ENCODE data around the gene GUCA2B. TPM values are rescaled to one million over a fixed set of nuclear protein-coding genes. Genes with fewer than 3 reads are reported as not detected.

Gene GUCA2B
- total RNA-seq (2014; rRNA removed; shearing (Covaris generic)): not detected in 2 replicates
- not detected in 2 replicates for polyA plus RNA-seq (2015; cell fraction: cytosol; rRNA removed)
- not detected in 2 replicates for polyA plus RNA-seq (2015; cell fraction: nucleus; rRNA removed)

- no peak for DNase-seq (ENCODE audit: low read depth)
These were observed at the start of gene GUCA2B for GRCh38 chr1:42152907-42153600. Gene GUCA2B (plus strand): TSS chr1:42153410. CDS start chr1:42153451, 41 bp downstream.

DNA sequence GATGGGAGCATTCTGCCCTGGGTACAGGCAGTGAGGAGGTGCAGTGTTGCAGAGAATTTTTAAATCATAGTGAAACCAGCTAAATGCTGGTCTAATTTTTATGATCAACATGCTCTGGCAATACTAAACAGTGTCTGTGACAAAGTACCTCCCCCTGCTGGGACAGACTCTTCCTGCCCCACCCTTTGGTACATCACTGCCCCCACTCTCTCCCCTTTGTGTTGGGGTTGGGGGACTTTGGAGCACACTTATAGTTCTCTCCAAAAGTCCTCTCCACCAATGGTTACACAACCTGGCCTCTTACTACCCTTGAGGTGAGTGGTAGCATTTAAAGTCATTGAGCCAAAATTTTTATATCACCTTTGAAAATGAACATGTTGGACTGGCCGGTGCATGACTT lies 48.2 kb upstream of the GUCA2B start:
- DNase-seq (ENCODE audit: low read depth): no peak

- no peak for DNase-seq (ENCODE audit: low read depth)
These were observed 44.9 kb upstream of the GUCA2B start for GRCh38 chr1:42108309-42108708.

- no peak for DNase-seq (ENCODE audit: low read depth)
These were observed 43.6 kb upstream of the GUCA2B start for GRCh38 chr1:42109600-42109999.

DNA sequence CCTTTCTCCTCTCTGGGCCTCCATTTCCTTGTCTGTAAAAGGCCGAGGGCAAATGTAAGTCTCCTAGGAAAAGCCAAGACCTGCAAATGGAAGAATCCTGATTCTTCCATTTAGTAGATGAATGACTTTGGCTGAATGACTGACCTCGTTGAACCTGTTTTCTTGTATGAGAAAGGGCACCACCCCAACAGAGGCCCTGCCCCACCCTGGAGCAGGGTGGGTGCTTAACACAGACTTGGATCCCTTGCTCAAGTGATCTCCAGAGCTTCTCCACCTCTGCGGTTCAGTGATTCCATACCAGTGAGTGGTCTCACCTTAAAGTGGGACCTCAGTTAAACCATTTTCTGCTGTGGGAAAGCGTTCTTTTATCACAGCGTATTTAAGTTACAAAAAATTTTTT lies 39.0 kb upstream of the GUCA2B start:
- DNase-seq (ENCODE audit: low read depth): no peak

GRCh38 chr1:42117214-42117613 lies 36.0 kb upstream of the GUCA2B start:
- no peak for DNase-seq (ENCODE audit: low read depth)

GRCh38 chr1:42118125-42118524 lies 35.1 kb upstream of the GUCA2B start:
- DNase-seq (ENCODE audit: low read depth): no peak

DNA sequence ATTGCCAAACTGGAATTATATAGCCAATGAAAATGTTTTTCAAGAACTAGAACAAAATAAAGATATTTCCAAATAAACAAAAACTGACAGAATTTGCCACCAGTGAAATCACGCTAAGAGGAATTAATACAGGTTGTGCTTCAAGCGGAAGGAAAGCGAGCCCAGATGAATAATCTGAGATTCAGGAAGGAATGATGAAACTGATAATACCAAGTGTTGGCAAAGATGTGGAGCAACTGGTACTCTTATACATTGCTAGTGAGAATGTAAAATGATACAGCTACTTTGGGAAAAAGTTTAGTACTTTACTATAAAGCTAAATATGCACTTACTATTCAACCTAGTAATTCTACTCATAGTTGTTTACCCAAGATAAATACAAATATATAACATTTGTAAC lies 30.8 kb upstream of the GUCA2B start:
- no peak for DNase-seq (ENCODE audit: low read depth)

DNA sequence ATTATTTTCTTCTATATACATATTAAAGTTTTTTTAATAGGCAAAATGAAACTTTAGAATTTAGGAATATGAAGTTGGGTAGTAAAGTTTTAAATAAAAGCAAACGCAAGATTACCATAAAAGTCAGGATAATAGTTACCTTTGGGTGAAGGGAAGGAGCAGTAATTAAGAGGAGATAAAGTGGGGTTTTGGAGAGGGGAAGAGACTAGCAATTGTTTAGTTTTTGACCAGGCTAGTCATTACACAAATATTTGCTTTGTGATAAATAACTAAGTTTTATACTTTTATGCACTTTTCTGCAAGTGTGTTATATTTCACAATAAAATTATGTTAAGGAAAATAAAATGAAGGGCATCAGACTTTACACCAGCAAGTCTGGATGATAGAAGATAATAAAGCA lies 27.7 kb upstream of the GUCA2B start:
- DNase-seq (ENCODE audit: low read depth): no peak

GRCh38 chr1:42127767-42128166 lies 25.4 kb upstream of the GUCA2B start:
- no peak for DNase-seq (ENCODE audit: low read depth)

DNA sequence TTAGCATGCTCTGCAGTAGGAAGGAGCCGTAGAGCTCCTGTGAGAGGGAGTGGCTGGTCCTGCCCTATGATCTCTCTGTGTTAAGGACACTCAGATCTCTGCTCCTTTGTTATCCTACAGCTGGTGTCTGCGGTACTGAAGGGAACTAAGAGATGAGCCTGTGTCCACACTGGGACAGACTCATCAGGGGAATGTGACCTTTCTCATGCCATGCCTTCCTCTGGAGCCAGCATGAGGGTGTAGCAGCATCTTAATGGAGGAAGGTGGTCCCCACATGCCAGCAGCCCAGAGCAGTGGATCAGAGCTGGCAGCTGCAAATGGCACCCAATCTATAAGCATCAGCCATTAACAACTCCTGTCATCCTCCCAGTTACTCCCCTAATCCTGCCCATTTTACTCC lies 24.7 kb upstream of the GUCA2B start:
- no peak for DNase-seq (ENCODE audit: low read depth)

DNA sequence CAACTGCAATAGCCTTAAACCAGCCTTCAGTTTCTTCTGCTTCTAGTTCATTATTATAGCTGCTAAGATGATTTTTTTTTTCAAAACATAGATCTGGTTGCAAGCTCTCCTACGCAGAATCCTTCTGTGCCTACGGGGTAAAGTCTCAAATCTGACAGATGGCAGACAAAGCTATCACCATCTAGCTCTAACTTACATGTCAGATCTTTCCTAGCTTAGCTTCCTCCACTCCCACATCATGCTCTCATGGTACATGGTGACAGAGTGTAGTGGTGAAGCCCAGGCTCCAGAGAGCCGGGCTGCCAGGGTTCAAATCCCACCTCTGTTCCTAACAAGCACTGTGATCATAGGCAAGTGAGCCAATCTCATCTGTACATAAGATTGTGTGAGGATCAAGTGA lies 24.2 kb upstream of the GUCA2B start:
- DNase-seq (ENCODE audit: low read depth): no peak

- no peak for DNase-seq (ENCODE audit: low read depth)
These were observed 23.0 kb upstream of the GUCA2B start for GRCh38 chr1:42130061-42130660.

DNA sequence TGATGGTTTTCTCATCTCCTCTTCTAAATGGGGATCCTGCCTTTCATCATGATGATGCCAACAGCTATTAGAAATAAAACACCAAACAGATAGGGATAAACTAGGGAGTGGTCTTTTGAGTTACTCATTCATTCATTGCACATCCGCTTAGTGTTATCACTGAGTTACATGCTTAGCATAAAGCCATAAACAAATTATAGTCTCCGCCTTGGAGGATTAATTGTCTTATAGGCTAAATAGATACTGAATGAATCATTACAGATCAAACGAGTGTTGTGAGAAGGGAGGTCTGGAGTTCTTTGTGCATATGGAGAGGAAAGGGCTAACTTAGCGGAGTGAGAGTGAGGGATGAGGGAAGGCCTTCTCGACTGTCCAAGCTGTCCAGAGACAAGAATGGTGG lies 19.8 kb upstream of the GUCA2B start:
- no peak for DNase-seq (ENCODE audit: low read depth)

GRCh38 chr1:42133809-42134526 lies 19.2 kb upstream of the GUCA2B start:
- no peak for DNase-seq (ENCODE audit: low read depth)

DNA sequence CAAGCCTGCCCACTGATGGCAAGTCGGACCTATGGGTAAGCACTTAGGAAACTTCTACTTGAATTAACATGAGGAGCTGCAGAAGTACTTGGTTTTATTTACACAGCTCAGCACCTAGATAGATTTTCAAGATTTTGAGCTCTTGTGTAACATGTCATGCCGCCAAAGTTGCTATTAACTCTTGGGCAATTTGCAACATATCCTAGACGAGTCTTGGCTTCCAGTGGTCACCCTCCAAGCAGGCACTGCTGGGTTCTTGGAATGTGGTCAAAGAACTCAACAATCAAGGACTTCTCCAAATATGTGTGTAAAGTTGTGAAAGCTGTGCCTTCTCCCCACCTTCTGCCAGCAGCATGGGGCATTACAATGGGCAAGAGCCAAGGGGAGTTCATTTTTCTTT lies 17.8 kb upstream of the GUCA2B start:
- no peak for DNase-seq (ENCODE audit: low read depth)

GRCh38 chr1:42136466-42136865 lies 16.7 kb upstream of the GUCA2B start:
- DNase-seq (ENCODE audit: low read depth): no peak

GRCh38 chr1:42137766-42138165 lies 15.4 kb upstream of the GUCA2B start:
- DNase-seq (ENCODE audit: low read depth): no peak

GRCh38 chr1:42138586-42138985 lies 14.6 kb upstream of the GUCA2B start:
- DNase-seq (ENCODE audit: low read depth): no peak

DNA sequence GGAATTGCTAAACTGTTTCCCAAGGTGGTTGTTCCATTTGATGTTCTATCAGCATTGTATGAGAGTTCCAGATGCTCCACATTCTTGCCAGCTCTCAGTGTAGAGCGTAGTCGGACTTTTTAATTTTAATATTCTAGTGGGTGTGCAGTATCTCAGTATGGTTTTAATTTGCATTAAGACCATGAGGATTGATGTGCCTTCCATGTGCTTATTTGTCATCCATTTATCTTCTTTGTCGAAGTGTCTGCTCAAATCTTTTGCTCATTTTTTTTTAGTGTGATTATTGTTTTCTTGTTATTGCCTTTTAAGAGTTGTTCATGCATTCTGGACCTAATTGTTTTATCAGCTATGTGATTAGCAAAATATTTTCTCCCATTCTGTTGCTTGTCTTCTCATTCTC lies 13.8 kb upstream of the GUCA2B start:
- DNase-seq (ENCODE audit: low read depth): no peak

DNA sequence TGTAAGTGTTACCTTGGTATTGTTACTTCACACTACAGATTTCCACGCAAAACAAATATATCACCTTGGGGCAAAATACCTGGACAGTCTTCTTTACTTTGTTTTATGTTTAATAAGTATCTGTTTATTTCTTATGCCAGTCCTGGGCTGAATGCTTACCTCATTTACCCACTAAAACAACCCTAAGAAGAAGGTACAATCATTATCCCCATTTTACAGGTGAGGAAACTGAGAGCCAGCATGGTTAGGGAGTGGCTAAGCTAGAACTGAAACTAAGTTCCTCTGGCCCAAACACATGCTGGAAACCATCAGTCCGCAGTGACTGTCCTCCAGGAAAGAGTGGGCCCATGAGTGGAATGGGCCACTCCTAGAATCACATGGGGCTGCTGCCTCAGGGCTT lies 13.0 kb upstream of the GUCA2B start:
- DNase-seq (ENCODE audit: low read depth): no peak

DNA sequence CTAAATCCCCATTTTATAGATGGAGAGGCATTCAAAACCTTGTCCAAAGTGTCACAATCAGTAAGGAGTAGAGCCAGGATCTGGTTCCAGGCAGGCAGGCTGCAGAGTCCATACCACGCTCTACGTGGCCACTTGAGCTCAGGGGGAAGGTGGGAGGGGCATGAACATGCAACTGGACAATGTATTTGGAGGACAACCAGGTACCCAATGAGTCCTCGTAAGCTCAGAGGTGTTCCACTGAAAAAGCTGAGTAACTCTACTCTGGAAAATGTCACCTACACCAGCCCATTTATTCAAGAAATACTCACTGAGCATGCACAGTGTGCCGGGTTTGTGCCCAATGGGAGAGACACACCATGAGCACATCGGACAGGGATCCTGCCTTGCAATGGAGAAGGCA lies 11.2 kb upstream of the GUCA2B start:
- no peak for DNase-seq (ENCODE audit: low read depth)
